B cell (primary cell): ENCODE measurements around the gene B4GALT3. TPM values are rescaled to one million over a fixed set of nuclear protein-coding genes. Genes with fewer than 3 reads are reported as not detected.

Experiments used
- ATAC-seq: fragments of 200-7000 bp; cut with Tn5 transposase; one replicate; pipeline ENCODE4 v1.10.0; 2021; ENCODE audit warnings: low read depth, mild to moderate bottlenecking, moderate number of reproducible peaks, moderate library complexity
- CTCF ChIA-PET: fragments of 350-600 bp; sonication (Branson Sonifier 250); formaldehyde crosslinking; loops from one replicate; lab custom pipeline; 2021; ENCODE audit warnings: antibody characterized with exemption, inconsistent platforms; lab: Charles Lee
- POLR2A ChIA-PET: fragments of 350-600 bp; sonication (Branson Sonifier 250); formaldehyde crosslinking; loops from one replicate; lab custom pipeline; 2021; ENCODE audit warnings: antibody characterized with exemption; lab: Charles Lee
- DNase-seq: peaks from one replicate; pipeline ENCODE4 v3.0.0; 2013
- H2AFZ ChIP-seq: 2 replicates; pipeline ENCODE4 v1.6.1; 2012; ENCODE audit warnings: mild to moderate bottlenecking, low read depth, low read length; ENCODE audit not compliant: insufficient read depth, poor library complexity, severe bottlenecking
- H3K27ac ChIP-seq, 2 donors: 1 replicate in 1 of 2; 2 replicates in 1 of 2; pipeline ENCODE4 v1.5.1; 2012 to 2013; ENCODE audit warnings: low read length in 2 of 2, mild to moderate bottlenecking in 2 of 2, moderate library complexity in 1 of 2
- H3K27me3 ChIP-seq, 4 experiments: fragments of 200-600 bp in 1 of 4; sonication (generic) in 1 of 4; replicated peaks in 1 of 4; 1 replicate in 2 of 4; 2 replicates in 2 of 4; pipeline versions ENCODE4 v1.6.1 to v1.7.0; 2013 to 2016; ENCODE audit warnings: low read length in 3 of 4, mild to moderate bottlenecking in 2 of 4, mixed read lengths in 1 of 4, moderate library complexity in 1 of 4; ENCODE audit not compliant: insufficient read depth in 4 of 4, control insufficient read depth in 3 of 4; ENCODE audit errors: control extremely low read depth in 1 of 4
- H3K36me3 ChIP-seq, 2 experiments: replicated peaks in 1 of 2; 1 replicate in 1 of 2; 2 replicates in 1 of 2; pipeline versions ENCODE4 v1.6.1 to v1.7.1; 2013; ENCODE audit warnings: low read length in 1 of 2; ENCODE audit not compliant: insufficient read depth in 2 of 2, control insufficient read depth in 1 of 2; ENCODE audit errors: control extremely low read depth in 1 of 2, extremely low read depth in 1 of 2
- H3K4me1 ChIP-seq, 2 donors: fragments of 200-600 bp in 1 of 2; sonication (generic) in 1 of 2; 1 replicate in 1 of 2; 2 replicates in 1 of 2; pipeline versions ENCODE4 v1.5.1 to v1.6.1; 2013 to 2017; ENCODE audit warnings: low read length in 2 of 2; ENCODE audit not compliant: control insufficient read depth in 2 of 2, insufficient read depth in 2 of 2
- H3K4me2 ChIP-seq: replicated peaks from 2 replicates; pipeline ENCODE3; 2012; ENCODE audit warnings: mild to moderate bottlenecking, low read depth, low read length; ENCODE audit not compliant: poor library complexity, severe bottlenecking
- H3K4me3 ChIP-seq, 5 experiments: fragments of 200-600 bp in 1 of 5; sonication (generic) in 1 of 5; 1 replicate in 3 of 5; 2 replicates in 2 of 5; pipeline versions ENCODE4 v1.5.1 to v1.7.0; 2011 to 2016; ENCODE audit warnings: low read length in 4 of 5, mild to moderate bottlenecking in 4 of 5, low read depth in 2 of 5, control low read depth in 1 of 5, moderate library complexity in 1 of 5; ENCODE audit not compliant: insufficient read depth in 1 of 5; ENCODE audit errors: control extremely low read depth in 1 of 5, extremely low read depth in 1 of 5
- H3K79me2 ChIP-seq: fragments of 200-600 bp; sonication (generic); one replicate; pipeline ENCODE4 v1.6.0; 2016; ENCODE audit warnings: low read length; ENCODE audit not compliant: control insufficient read depth, insufficient read depth
- H3K9ac ChIP-seq: fragments of 200-600 bp; sonication (generic); 2 replicates; pipeline ENCODE4 v1.6.1; 2017; ENCODE audit warnings: mild to moderate bottlenecking, low read length, moderate library complexity
- H3K9me3 ChIP-seq, 3 donors: one replicate each; pipeline versions ENCODE4 v1.6.1 to v1.7.1; 2013; ENCODE audit warnings: low read length in 2 of 3; ENCODE audit not compliant: control insufficient read depth in 2 of 3, insufficient read depth in 1 of 3; ENCODE audit errors: control extremely low read depth in 1 of 3
- H4K20me1 ChIP-seq: 2 replicates; pipeline ENCODE4 v1.6.0; 2012; ENCODE audit warnings: mild to moderate bottlenecking, low read length; ENCODE audit not compliant: insufficient read depth, control insufficient read depth, poor library complexity, severe bottlenecking
- H3K27ac Mint-ChIP-seq: one replicate; pipeline ENCODE4 v1.8.0; 2021; ENCODE audit warnings: mixed read lengths
- H3K27me3 Mint-ChIP-seq: one replicate; pipeline ENCODE4 v1.8.0; 2021; ENCODE audit warnings: mixed read lengths
- H3K4me1 Mint-ChIP-seq: one replicate; pipeline ENCODE4 v1.8.0; 2021; ENCODE audit warnings: mixed read lengths
- H3K4me3 Mint-ChIP-seq: one replicate; pipeline ENCODE4 v1.8.0; 2021; ENCODE audit warnings: mixed read lengths
- H3K9me3 Mint-ChIP-seq: one replicate; pipeline ENCODE4 v1.8.0; 2022; ENCODE audit warnings: mixed read lengths; ENCODE audit not compliant: insufficient read depth
- CTCF ChIP-seq: fragments of 200-600 bp; IDR thresholded peaks from one replicate; pipeline ENCODE4 v1.8.0; 2022; ENCODE audit warnings: antibody characterized with exemption, mild to moderate bottlenecking
- EZH2 ChIP-seq: IDR thresholded peaks from 2 replicates; pipeline ENCODE4 v1.6.1; 2012; ENCODE audit warnings: borderline replicate concordance, low read depth, mild to moderate bottlenecking, moderate library complexity, low read length; ENCODE audit not compliant: insufficient read depth, poor library complexity, severe bottlenecking
- WGBS: methylation state at CpG from one replicate; pipeline ENCODE4 v1.1.5; 2013; ENCODE audit warnings: missing lambda C conversion rate; ENCODE audit not compliant: insufficient coverage; 5-methylcytosine and 5-hydroxymethylcytosine counted together
- intact Hi-C: fragments of 100-400 bp; cut with micrococcal nuclease; formaldehyde crosslinking; loops from one replicate; pipeline ENCODE4 v1.10.0; 2022
- polyA plus RNA-seq: library from polyadenylated mRNA; depleted of rRNA; stranded (reverse); fragments of >200 nt; gene quantifications from 2 replicates; pipeline ENCODE4 v1.2.3, GENCODE V29; 2012
- total RNA-seq, 2 donors: library from RNA; stranded (reverse); fragments of 120-200 nt in 1 of 2; gene quantifications; 1 replicate in 1 of 2; 2 replicates in 1 of 2; pipeline versions ENCODE4 v1.2.3 to v1.2.4, GENCODE V29; 2013 to 2022

B4GALT3 gene
- total and polyA plus RNA-seq, 2 donors (not counting 1 experiment from before 2014, with no cell fraction given): 37.6 to 59.6 TPM

GRCh38 chr1:161176468-161177111, 717 bp downstream of the B4GALT3 start:
- ATAC-seq (no peak), DNase-seq (no peak)
- intact Hi-C loops: loop anchor here (1.0 kb wide), 4 partner anchors 9 to 26 kb away; partner anchors contain the start of genes NDUFS2, PPOX and USP21
- Histone ChIP-seq H3K27me3 (no peaks in the 10 kb centered on the region), H4K20me1 (peaks cover 14% of the 10 kb centered on the region), H3K4me2 (peak overlapping the region; percentile 82), H3K9ac (peak overlapping the region; percentile 83), H3K4me3 (peak overlapping the region; percentile 75 to 95 (median 90)), H3K79me2 (peaks cover 33% of the 10 kb centered on the region), H2AFZ (peak overlapping the region; percentile 96), H3K27ac (peak overlapping the region; percentile 76 to 81), H3K9me3 (no peaks in the 10 kb centered on the region), H3K36me3 (peaks cover 3 to 43% of the 10 kb centered on the region in 2 experiments), H3K4me1 (peaks cover 29 to 45% of the 10 kb centered on the region in 2 donors)
- WGBS: 32% methylated on average over 9 of the region's 17 CpGs
- peak overlapping the region; percentile 99 for H3K4me3 Mint-ChIP-seq
- TF ChIP-seq EZH2 (no peak), CTCF (no peak)
- ChIA-PET CTCF (interaction anchor here (0.6 to 3.3 kb wide), 5 partner anchors 10 to 78 kb away, joined by 3 to 24 read pairs (median 4); partner anchors contain the start of genes KLHDC9, PPOX and TOMM40L), POLR2A (interaction anchor here (0.7 to 2.3 kb wide), 6 partner anchors 10 to 49 kb away, joined by 3 to 10 read pairs (median 6); partner anchors contain the start of genes NDUFS2, PPOX and TOMM40L)
- H3K4me1 Mint-ChIP-seq: peaks cover 58% of the 10 kb centered on the region
- no peaks in the 10 kb centered on the region for H3K27me3 Mint-ChIP-seq
- peak overlapping the region; percentile 100 for H3K27ac Mint-ChIP-seq
- no peaks in the 10 kb centered on the region for H3K9me3 Mint-ChIP-seq
